Naive B cell (primary cell): ENCODE measurements around the gene STK31. TPM values are rescaled to one million over a fixed set of nuclear protein-coding genes. Genes with fewer than 3 reads are reported as not detected.

Experiments
- ATAC-seq, 2 donors: fragments of 150-1000 bp; cut with Tn5 transposase; 2 replicates each; pipeline ENCODE4 v1.10.0; 2021; ENCODE audit warnings: low read depth in 2 of 2, mild to moderate bottlenecking in 2 of 2, moderate library complexity in 2 of 2
- DNase-seq: peaks from one replicate; pipeline ENCODE4 v3.0.0; 2022
- H3K27ac Mint-ChIP-seq, 6 donors: one replicate each; pipeline ENCODE4 v1.8.0; 2020 to 2022; ENCODE audit warnings: mild to moderate bottlenecking in 6 of 6, mixed read lengths in 6 of 6, moderate library complexity in 5 of 6, inconsistent platforms in 2 of 6
- H3K27me3 Mint-ChIP-seq, 3 donors: one replicate each; pipeline ENCODE4 v1.8.0; 2021 to 2022; ENCODE audit warnings: mixed read lengths in 3 of 3, mild to moderate bottlenecking in 1 of 3
- H3K36me3 Mint-ChIP-seq, 2 donors: one replicate each; pipeline ENCODE4 v1.8.0; 2020 to 2022; ENCODE audit warnings: mixed read lengths in 2 of 2, inconsistent platforms in 1 of 2, mild to moderate bottlenecking in 1 of 2
- H3K4me1 Mint-ChIP-seq, 3 donors: one replicate each; pipeline ENCODE4 v1.8.0; 2020 to 2022; ENCODE audit warnings: mixed read lengths in 3 of 3, inconsistent platforms in 1 of 3, mild to moderate bottlenecking in 1 of 3, moderate library complexity in 1 of 3
- H3K4me3 Mint-ChIP-seq, 8 donors: one replicate each; pipeline ENCODE4 v1.8.0; 2020 to 2022; ENCODE audit warnings: mild to moderate bottlenecking in 8 of 8, mixed read lengths in 8 of 8, moderate library complexity in 8 of 8, inconsistent platforms in 2 of 8
- H3K9me3 Mint-ChIP-seq, 7 donors: one replicate each; pipeline ENCODE4 v1.8.0; 2020 to 2022; ENCODE audit warnings: mixed read lengths in 7 of 7, mild to moderate bottlenecking in 5 of 7, inconsistent platforms in 2 of 7, moderate library complexity in 1 of 7
- polyA plus RNA-seq, 6 donors: library from polyadenylated mRNA; unstranded; fragments of 300-500 nt; fragmentation: Illumina TruSeq; gene quantifications; one replicate each; pipeline ENCODE4 v1.2.3, GENCODE V29; 2021; ENCODE audit warnings: low read depth in 6 of 6

Gene STK31
- polyA plus RNA-seq, 6 donors from 2014 or later, result 0.06 TPM; not detected in 5

DNA sequence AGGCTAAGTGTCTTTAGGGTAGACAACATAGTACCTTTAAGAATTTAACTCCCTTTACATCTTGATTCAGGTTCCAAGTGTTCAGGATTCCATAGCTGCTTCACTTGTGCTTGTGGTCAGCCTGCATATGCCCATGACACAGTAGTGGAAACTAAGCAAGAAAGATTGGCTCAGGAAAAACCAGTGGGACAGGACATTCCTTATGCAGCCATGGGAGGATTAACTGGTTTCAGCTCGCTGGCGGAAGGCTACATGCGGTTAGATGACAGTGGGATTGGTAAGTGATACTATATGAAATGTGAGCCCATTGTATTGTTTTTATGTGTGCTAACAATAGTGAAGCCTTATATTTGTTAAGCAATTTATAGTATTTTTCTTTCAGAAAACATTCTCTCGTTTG, 18.7 kb upstream of the STK31 start:
- ATAC-seq (no peak), DNase-seq (no peak)
- Mint-ChIP-seq H3K36me3 (peaks cover 0 to 13% of the 10 kb centered on the region in 2 donors), H3K9me3 (peaks cover 0 to 2% (median 0%) of the 10 kb centered on the region in 7 donors), H3K4me1 (peaks cover 0 to under 1% (median 0%) of the 10 kb centered on the region in 3 donors), H3K4me3 (no peak overlapping the region), H3K27me3 (no peaks in the 10 kb centered on the region), H3K27ac (peak overlapping the region in 2 of 6 donors; percentile 16 to 81)

GRCh38 chr7:23693224-23693623, 16.8 kb upstream of the STK31 start:
- DNase-seq, result no peak
- ATAC-seq, result no peak
- peaks cover 0 to 13% of the 10 kb centered on the region in 2 donors for H3K36me3 Mint-ChIP-seq
- H3K9me3 Mint-ChIP-seq, result peaks cover 0 to 2% (median 0%) of the 10 kb centered on the region in 7 donors
- no peak overlapping the region for H3K4me3 Mint-ChIP-seq
- peaks cover 0 to 10% (median 3%) of the 10 kb centered on the region in 3 donors for H3K4me1 Mint-ChIP-seq
- H3K27me3 Mint-ChIP-seq, result no peaks in the 10 kb centered on the region
- H3K27ac Mint-ChIP-seq, result no peak overlapping the region

DNA sequence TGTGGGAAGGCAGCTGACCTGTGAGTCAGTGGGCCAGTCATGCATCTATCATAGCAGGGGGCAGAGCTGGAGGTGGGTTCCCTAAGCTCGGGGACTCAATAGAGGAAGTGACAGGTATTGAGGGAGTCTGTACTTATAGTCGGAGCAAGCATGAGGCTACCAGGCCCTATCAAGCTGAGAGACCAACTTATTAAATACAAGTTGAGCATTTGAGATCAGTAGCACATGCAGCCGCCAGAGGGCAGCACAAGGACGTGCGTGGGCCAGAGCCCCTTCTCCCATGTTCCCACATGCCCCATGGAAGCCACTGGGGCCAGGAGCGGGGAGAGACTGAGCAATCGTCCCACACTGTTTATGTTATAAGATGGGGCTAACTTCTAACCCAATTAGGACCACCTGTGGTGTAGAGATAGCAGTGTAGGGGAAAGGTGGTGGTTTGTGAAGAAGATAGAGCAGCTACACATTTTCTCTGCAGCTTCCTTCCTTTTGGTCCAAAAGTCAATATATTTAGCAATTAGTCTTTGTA, 13.0 kb upstream of the STK31 start:
- Mint-ChIP-seq H3K4me3 (no peak overlapping the region), H3K4me1 (peaks cover 0 to 10% (median 3%) of the 10 kb centered on the region in 3 donors), H3K27me3 (no peaks in the 10 kb centered on the region), H3K36me3 (no peaks in the 10 kb centered on the region), H3K9me3 (peaks cover 0 to 2% (median 0%) of the 10 kb centered on the region in 7 donors), H3K27ac (peak overlapping the region in 1 of 6 donors; percentile 14)
- DNase-seq (peak; percentile 28), ATAC-seq (peak; percentile 37 to 61)

GRCh38 chr7:23698822-23699221, 11.2 kb upstream of the STK31 start:
- Mint-ChIP-seq H3K27ac (no peak overlapping the region), H3K4me3 (no peak overlapping the region), H3K9me3 (peaks cover 0 to 2% (median 0%) of the 10 kb centered on the region in 7 donors), H3K36me3 (peaks cover 10 to 11% of the 10 kb centered on the region in 2 donors), H3K27me3 (no peaks in the 10 kb centered on the region), H3K4me1 (peaks cover 0 to 10% (median 3%) of the 10 kb centered on the region in 3 donors)
- DNase-seq (no peak), ATAC-seq (no peak)

GRCh38 chr7:23700046-23700445, 10.0 kb upstream of the STK31 start:
- H3K27ac Mint-ChIP-seq, result no peak overlapping the region
- H3K4me1 Mint-ChIP-seq, result peaks cover 0 to 10% (median 3%) of the 10 kb centered on the region in 3 donors
- peaks cover 0 to 9% (median 3%) of the 10 kb centered on the region in 7 donors for H3K9me3 Mint-ChIP-seq
- H3K27me3 Mint-ChIP-seq, result no peaks in the 10 kb centered on the region
- no peak for DNase-seq
- H3K36me3 Mint-ChIP-seq, result peaks cover 19% of the 10 kb centered on the region in 2 donors
- H3K4me3 Mint-ChIP-seq, result no peak overlapping the region
- no peak for ATAC-seq

- ATAC-seq (no peak), DNase-seq (no peak)
- Mint-ChIP-seq H3K9me3 (peaks cover 4 to 19% (median 11%) of the 10 kb centered on the region in 7 donors), H3K36me3 (peaks cover 21 to 23% of the 10 kb centered on the region in 2 donors), H3K4me3 (no peak overlapping the region), H3K27ac (no peak overlapping the region), H3K4me1 (no peaks in the 10 kb centered on the region), H3K27me3 (no peaks in the 10 kb centered on the region)
Measured at GRCh38 chr7:23709081-23709750, 803 bp upstream of the STK31 start.

DNA sequence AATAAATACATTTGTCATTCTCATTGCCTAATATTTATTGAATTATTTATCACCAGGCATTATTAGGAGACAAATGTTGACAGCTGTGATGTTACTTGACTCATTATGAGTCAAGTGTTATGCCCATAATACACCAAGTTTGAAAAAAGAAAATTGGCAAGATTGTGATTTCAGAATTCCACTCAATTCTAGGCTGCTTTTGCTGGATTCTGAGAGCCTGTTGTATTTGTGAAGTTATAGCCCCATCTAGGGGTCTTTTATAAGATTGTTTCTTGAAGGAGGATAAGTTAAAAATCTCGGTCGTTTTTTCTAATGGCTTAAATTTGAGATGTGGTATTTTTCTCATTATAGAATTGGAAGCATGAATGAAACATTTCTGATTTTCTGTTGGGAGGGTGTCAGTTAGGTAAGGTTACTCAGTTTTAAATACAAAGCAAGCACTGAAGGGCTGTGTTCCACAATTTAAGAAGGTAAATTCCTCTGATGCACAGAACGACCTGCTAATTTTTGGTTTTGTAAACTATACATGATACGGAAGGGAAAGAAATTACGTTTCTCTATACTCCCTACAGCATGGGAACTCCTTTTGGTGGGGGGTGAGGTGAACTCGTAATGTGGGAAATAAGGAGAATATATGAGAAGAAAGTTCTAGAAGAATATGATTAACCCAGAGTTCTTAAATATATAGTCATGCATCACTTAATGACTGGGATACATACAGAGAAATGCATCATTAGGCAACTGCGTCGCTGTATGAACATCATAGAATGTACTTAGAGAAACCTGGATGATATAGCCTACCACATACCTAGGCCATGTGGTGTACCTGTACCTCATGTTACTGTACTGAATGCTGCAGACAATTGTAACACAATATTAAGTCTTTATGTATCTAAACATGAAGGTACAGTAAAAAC, 2.6 kb downstream of the STK31 start:
- no peaks in the 10 kb centered on the region for H3K4me1 Mint-ChIP-seq
- no peaks in the 10 kb centered on the region for H3K36me3 Mint-ChIP-seq
- H3K9me3 Mint-ChIP-seq, result no peaks in the 10 kb centered on the region
- DNase-seq (peak; percentile 40), ATAC-seq (peak in 1 of 2 donors; percentile 44)
- no peak overlapping the region for H3K4me3 Mint-ChIP-seq
- no peak overlapping the region for H3K27ac Mint-ChIP-seq
- no peaks in the 10 kb centered on the region for H3K27me3 Mint-ChIP-seq

DNA sequence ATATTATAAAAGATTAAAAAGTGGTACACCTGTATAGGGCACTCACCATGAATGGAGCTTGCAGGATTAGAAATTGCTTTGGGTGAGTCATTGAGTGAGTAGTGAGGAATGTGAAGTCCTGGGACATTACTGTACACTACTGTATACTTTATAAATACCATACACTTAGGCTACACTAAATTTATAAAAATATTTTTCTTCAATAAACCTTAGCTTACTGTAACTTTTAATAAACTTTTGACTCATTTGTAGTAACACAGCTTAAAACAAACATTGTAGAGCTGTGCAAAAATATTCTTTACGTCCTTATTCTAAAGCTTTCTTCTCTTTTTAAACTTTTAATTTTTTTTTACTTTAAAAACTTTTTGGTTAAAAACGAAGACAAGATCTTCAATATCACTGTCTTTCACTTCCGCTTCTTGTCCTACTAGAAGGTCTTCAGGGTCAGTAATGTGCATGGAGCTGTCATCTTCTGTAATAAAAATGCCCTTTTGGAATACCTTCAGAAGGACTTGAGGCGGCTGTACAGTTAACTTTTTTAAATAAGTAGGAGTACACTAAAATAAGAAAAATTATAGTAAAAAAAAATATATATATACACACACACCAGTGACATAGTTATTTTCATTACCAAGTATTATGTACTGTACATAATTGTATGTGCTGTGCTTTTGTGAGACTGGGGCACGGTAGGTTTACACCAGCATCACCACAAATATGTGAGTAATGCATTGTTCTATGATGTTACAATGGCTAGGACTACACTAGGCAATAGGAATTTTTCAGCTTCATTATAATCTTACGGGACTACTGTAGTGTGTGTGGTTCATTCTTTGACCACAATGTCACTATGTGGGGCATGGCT, 3.5 kb downstream of the STK31 start:
- Mint-ChIP-seq H3K36me3 (no peaks in the 10 kb centered on the region), H3K9me3 (no peaks in the 10 kb centered on the region), H3K27ac (no peak overlapping the region), H3K4me3 (no peak overlapping the region), H3K27me3 (no peaks in the 10 kb centered on the region), H3K4me1 (no peaks in the 10 kb centered on the region)
- ATAC-seq (no peak), DNase-seq (no peak)

GRCh38 chr7:23714150-23714464, 4.1 kb downstream of the STK31 start:
- Mint-ChIP-seq H3K4me1 (no peaks in the 10 kb centered on the region), H3K27me3 (no peaks in the 10 kb centered on the region), H3K27ac (no peak overlapping the region)

GRCh38 chr7:23714579-23714978, 4.6 kb downstream of the STK31 start:
- no peaks in the 10 kb centered on the region for H3K4me1 Mint-ChIP-seq
- DNase-seq, result no peak
- H3K36me3 Mint-ChIP-seq, result no peaks in the 10 kb centered on the region
- no peak overlapping the region for H3K4me3 Mint-ChIP-seq
- no peak for ATAC-seq
- no peaks in the 10 kb centered on the region for H3K27me3 Mint-ChIP-seq
- no peak overlapping the region for H3K27ac Mint-ChIP-seq
- H3K9me3 Mint-ChIP-seq, result no peaks in the 10 kb centered on the region

More at GRCh38 chr7:23714150-23714464, 4.1 kb downstream of the STK31 start:
- H3K4me3 Mint-ChIP-seq, result no peak overlapping the region
- H3K9me3 Mint-ChIP-seq, result no peaks in the 10 kb centered on the region
- DNase-seq, result no peak
- no peak for ATAC-seq
- no peaks in the 10 kb centered on the region for H3K36me3 Mint-ChIP-seq

DNA sequence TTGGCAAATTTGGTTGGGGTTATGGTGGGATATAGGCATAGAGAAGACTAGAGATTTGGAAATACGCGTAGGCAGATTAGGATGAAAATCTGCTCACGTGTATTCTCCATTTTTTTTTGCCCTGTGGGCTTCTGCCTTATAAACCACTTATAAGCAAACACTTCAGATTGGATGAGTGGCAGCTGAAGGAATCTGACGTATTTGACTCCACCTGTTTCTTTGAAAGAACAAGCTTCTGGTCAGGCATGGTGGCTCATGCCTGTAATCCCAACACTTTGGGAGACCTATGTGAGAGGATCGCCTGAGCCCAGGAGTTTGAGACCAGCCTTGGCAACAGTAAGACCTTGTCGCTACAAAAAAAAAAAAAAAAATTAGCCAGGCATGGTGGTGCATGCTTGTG, 5.1 kb downstream of the STK31 start:
- Mint-ChIP-seq H3K4me3 (no peak overlapping the region), H3K9me3 (no peaks in the 10 kb centered on the region), H3K4me1 (no peaks in the 10 kb centered on the region), H3K27ac (no peak overlapping the region), H3K27me3 (no peaks in the 10 kb centered on the region), H3K36me3 (no peaks in the 10 kb centered on the region)
- DNase-seq (no peak), ATAC-seq (no peak)

GRCh38 chr7:23717788-23718187, 7.8 kb downstream of the STK31 start:
- H3K36me3 Mint-ChIP-seq, result no peaks in the 10 kb centered on the region
- no peaks in the 10 kb centered on the region for H3K9me3 Mint-ChIP-seq
- H3K27ac Mint-ChIP-seq, result no peak overlapping the region
- no peak overlapping the region for H3K4me3 Mint-ChIP-seq
- ATAC-seq (no peak), DNase-seq (no peak)
- H3K4me1 Mint-ChIP-seq, result no peaks in the 10 kb centered on the region
- no peaks in the 10 kb centered on the region for H3K27me3 Mint-ChIP-seq

- no peaks in the 10 kb centered on the region for H3K36me3 Mint-ChIP-seq
- H3K27ac Mint-ChIP-seq, result no peak overlapping the region
- ATAC-seq (no peak), DNase-seq (no peak)
- no peaks in the 10 kb centered on the region for H3K4me1 Mint-ChIP-seq
- no peaks in the 10 kb centered on the region for H3K27me3 Mint-ChIP-seq
- H3K9me3 Mint-ChIP-seq, result no peaks in the 10 kb centered on the region
- H3K4me3 Mint-ChIP-seq, result no peak overlapping the region
Measured at GRCh38 chr7:23721456-23721855, 11.4 kb downstream of the STK31 start.
